GM18499 (cell line): ENCODE data around the gene GLI1.
"Not testable (repeated sequence)": the region's sequence is repeated elsewhere in the genome, so short reads cannot be mapped to it uniquely, and the experiment has no call there.

ENCODE experiments used
- ATAC-seq: cut with Tn5 transposase; IDR thresholded peaks from one replicate; pipeline ENCODE4 v1.9.1; 2021; ENCODE audit warnings: moderate number of reproducible peaks; ENCODE audit not compliant: insufficient read depth, unreplicated experiment

GLI1 gene

GRCh38 chr12:57515934-57516541 lies 56.5 kb downstream of the GLI1 start:
- no peak for ATAC-seq

- no peak for ATAC-seq
Observed at GRCh38 chr12:57516617-57517153, 57.1 kb downstream of the GLI1 start.

- no peak for ATAC-seq
Observed at GRCh38 chr12:57517187-57517586, 57.6 kb downstream of the GLI1 start.

- ATAC-seq = not testable (repeated sequence)
Observed at GRCh38 chr12:57517718-57518117, 58.1 kb downstream of the GLI1 start.

- ATAC-seq = no peak
Observed at GRCh38 chr12:57518176-57518919, 58.8 kb downstream of the GLI1 start.

GRCh38 chr12:57518920-57519795 lies 59.6 kb downstream of the GLI1 start:
- ATAC-seq = no peak

GRCh38 chr12:57519796-57520052 lies 60.1 kb downstream of the GLI1 start:
- ATAC-seq = no peak

GRCh38 chr12:57520053-57520818 lies 60.7 kb downstream of the GLI1 start, which contains the start of gene DDIT3:
Gene DDIT3, minus strand, starts transcription at chr12:57520514. Its CDS starts 3,108 bp downstream, at chr12:57517406.
- ATAC-seq = peak; percentile 38

GRCh38 chr12:57521525-57522010 lies 62.0 kb downstream of the GLI1 start:
- ATAC-seq = no peak
